Keratinocyte (primary cell): ENCODE data around the gene FAHD1.

Source experiments
- EZH2 ChIP-seq: IDR thresholded peaks from one replicate; pipeline ENCODE4 v1.6.1; 2012; ENCODE audit warnings: inconsistent platforms, mild to moderate bottlenecking, low read length, moderate library complexity
- TF ChIP-seq, protein P1 (sequence below), 3 experiments: IDR thresholded peaks in 1 of 3; conservative IDR thresholded peaks in 1 of 3; optimal IDR thresholded peaks in 1 of 3; 2 replicates in 2 of 3; 3 replicates in 1 of 3; pipeline versions ENCODE3 to v1.5.1; 2011; ENCODE audit warnings: low read length in 3 of 3, mild to moderate bottlenecking in 3 of 3, moderate library complexity in 2 of 3, control low read depth in 1 of 3, inconsistent platforms in 1 of 3; ENCODE audit not compliant: insufficient read depth in 2 of 3; ENCODE audit errors: extremely low read depth in 1 of 3

DNA sequence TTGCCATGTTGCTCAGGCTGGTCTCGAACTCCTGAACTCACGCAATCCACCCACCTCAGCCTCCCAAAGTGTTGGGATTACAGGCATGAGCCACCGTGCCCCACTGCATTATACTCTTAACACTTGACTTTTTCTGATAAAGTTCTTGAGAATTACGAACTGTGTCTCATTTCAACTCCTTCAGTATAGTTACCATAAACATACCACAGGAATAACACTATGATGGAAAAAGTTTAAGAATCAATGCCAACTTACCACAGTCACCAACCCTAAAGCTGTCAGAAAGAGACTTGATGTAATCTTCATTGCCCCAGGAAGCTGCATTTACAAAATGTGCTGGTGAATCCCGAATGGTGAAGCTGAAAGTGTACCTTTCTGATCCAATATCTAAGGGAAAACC is 34.7 kb downstream of the FAHD1 start:
- TF ChIP-seq, protein P1, sequence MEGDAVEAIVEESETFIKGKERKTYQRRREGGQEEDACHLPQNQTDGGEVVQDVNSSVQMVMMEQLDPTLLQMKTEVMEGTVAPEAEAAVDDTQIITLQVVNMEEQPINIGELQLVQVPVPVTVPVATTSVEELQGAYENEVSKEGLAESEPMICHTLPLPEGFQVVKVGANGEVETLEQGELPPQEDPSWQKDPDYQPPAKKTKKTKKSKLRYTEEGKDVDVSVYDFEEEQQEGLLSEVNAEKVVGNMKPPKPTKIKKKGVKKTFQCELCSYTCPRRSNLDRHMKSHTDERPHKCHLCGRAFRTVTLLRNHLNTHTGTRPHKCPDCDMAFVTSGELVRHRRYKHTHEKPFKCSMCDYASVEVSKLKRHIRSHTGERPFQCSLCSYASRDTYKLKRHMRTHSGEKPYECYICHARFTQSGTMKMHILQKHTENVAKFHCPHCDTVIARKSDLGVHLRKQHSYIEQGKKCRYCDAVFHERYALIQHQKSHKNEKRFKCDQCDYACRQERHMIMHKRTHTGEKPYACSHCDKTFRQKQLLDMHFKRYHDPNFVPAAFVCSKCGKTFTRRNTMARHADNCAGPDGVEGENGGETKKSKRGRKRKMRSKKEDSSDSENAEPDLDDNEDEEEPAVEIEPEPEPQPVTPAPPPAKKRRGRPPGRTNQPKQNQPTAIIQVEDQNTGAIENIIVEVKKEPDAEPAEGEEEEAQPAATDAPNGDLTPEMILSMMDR (optimal IDR thresholded peaks at IDR 0.05 in 1 of 3, IDR thresholded peaks at IDR 0.05 in 1 of 3, conservative IDR thresholded peaks at IDR 0.05 in 1 of 3; ENCODE audit: extremely low read depth in 1 of 3, insufficient read depth in 2 of 3, low read length in 3 of 3), result no peak
- no peak for TF ChIP-seq EZH2
